HG02798 (cell line): ENCODE results near the gene HOXD12.

ENCODE experiments used
- ATAC-seq: cut with Tn5 transposase; IDR thresholded peaks from one replicate; pipeline ENCODE4 v1.9.1; 2021; ENCODE audit warnings: mild to moderate bottlenecking; ENCODE audit not compliant: unreplicated experiment, poor library complexity

Gene HOXD12

DNA sequence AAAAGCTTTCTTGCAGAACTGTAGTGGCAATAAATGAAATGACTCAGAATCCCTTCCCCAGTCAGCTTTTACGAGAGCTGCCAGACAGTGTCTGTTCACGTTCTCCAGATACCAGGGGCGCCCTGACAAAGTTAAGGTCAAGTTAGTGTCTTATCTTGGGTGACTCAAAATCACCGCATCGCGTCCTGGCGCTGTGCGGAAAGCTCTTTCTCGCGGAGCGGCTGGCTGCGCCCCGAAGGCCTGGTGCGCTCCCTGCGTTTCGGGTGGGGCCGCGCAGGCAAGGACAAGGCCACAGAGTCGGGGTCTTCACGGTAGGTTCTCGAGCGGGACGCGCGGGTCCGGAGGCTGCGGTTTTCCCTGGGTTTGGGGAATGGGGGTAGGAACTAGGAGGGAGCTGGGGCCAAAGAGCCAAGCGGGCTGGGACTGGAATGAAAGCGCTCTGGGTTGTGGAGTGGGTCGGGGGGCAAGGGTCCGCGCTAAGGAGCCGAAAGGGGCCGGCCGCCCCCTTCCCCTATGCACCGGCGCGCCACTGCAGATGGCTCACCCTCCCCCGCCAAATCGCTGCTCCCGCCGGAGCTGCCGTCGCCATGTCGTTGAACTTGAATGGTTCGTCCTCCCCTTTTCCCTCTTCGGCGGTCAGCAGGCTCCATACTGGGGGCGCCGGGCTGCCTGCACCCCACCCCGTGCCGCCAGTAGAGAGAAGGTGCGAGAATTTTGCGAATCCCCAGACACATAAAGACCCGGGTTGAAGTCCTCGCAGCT, 4.9 kb downstream of the HOXD12 start:
- no peak for ATAC-seq

DNA sequence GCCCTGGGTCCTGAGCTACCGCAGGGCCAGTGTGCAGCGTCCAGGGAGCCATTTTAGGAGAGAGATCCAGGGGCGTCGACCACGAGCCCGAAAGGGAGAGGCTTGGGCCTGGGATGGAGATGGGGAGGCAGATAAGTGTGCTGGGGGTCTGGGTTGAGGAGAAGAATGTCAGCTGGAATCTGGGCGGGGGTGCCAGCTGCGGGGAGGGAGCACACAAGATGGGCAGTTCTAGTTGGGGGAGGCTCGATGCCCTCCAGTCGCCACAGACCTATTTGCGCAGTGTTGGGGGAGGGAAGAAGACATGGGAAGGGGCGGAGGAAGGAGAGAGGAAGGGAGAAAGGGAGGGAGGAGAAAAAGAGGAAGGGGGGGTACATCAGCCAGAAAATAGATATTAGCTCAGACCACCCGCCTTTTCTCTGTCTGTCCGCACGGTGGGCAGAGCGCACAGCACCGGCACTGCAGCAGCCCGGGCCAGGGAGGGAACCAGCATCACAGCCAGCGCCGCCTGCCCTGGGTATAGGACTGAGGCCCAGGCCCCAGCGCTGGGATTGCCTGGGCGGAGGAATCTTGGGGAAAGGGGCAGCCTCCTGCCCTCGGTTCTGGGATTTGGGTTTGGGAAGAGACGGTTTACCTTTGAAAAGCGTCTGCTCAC, 5.6 kb downstream of the HOXD12 start:
- no peak for ATAC-seq

DNA sequence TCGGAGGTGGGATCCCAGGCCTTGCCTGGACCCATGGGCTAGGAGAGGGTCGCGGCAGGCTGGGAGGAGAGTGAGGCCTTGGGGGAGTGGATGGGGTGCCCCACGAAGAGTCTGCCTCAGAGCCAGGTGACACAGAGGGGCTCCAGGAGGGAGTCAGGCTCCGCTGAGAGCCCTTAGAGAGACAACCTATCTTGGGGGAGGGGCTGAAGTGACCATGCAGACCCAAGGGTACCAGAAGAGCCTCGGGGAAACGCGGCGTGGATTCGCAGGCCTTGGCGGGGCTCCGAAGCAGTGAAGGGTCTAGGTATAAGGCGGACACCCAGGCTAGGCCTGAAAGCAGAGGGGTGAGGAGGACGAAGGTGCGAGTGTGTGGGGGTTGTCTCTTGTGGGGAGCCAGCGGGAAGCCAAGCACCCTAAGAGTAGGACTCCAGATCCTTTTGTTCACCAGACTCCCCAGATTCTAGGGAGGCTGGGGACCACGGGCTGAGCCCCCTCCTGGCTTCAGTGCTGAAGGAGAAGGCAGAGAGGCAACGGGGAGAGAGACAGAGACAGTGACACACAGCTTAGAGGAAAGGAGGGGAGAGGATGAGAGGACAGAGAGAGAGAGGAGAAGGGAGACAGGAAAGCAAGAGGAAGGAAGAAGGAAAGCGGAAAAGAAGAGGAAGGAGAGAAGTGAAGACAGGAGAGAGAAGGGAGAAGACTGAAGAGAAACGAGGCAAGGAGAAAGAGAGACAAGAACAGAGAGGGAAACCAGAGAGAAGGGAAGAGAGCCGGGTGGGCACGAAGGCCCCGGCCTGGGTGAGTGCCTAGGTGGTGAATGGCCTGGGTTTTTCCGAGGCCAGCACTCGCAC, 6.4 kb downstream of the HOXD12 start:
- ATAC-seq, result no peak

DNA sequence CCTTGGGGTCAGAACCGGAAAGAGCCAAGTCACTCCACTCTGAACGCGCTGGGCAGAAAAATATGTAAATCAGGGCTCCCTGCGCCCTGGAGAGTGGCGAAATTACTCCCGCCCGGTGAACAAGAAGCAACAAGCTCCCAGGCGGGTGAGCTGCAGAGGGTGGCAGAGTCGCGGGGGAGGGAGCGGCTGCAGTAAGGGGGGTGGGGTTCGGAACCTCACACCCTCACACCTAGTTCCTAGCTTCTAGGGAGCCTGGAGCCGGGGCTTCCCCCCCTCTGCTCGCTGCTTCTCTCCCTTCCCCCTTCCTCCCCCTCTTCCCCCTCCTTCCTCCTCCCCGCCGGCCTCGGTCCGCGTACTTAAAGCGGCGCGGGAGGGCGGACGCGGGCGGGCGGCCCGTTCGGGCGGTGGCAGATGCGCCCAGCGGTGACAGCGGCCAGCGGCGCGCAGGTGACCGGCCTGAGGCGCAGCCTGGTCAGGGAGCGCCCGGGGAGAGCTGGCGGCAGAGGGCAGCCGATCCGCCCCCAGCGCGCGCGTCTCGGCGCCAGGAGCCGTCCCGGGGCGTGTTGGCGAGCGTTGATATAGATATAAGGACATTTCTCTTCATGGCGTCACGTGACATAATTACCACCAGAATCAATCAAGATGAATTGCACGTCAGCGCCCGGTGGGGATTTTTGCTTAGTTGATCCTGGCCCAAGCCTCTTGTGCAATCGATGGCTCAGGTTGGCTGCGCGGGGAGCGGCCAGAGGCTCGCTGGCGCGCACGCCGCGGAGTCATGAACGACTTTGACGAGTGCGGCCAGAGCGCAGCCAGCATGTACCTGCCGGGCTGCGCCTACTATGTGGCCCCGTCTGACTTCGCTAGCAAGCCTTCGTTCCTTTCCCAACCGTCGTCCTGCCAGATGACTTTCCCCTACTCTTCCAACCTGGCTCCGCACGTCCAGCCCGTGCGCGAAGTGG, 7.3 kb downstream of the HOXD12 start, which contains the start of gene HOXD11:
TSS of gene HOXD11 (plus strand) at position 700 of the 959 bp plus-strand sequence. CDS start at position 776, 76 bp downstream.
- ATAC-seq, result no peak

DNA sequence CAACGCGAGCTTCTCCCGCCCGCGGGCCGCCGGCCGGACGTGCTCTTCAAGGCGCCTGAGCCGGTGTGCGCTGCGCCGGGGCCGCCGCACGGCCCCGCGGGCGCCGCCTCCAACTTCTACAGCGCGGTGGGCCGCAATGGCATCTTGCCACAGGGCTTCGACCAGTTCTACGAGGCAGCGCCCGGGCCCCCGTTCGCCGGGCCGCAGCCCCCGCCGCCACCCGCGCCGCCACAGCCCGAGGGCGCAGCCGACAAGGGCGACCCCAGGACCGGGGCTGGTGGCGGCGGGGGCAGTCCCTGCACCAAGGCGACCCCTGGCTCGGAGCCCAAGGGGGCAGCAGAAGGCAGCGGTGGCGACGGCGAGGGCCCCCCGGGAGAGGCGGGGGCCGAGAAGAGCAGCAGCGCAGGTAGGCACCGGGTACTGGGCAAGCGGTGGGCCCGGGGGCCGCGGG, 8.2 kb downstream of the HOXD12 start:
- ATAC-seq, result no peak

DNA sequence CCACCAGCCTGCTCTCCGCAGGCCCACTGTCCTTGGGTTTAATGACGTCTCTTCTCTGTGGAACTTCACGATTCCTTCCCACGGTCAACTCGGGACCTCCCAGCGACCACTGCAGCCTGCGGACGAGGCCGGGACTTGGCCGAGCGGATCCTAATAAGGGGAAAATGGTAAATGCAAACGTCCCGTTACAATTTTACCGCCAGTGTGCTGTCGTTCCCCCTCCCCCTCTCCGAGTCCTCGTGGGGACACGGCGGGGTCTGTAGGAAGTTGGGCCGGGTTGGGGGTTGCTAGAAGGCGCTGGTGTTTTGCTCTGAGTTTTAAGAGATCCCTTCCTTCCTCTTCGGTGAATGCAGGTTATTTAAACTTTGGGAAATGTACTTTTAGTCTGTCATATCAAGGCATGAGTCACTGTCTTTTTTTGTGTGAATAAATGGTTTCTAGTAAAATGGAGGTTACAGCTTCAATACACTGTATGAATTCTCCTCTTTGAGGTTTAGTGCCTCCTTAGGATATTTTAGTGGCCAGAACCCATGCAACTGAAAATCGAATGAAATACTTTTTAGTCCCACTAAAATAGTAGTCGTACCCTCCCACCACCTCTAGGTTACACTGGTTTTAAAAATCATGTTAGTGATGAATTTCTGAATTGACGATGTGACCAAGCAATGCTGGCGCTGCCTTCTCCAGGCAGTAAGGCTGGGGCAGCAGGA, 9.8 kb downstream of the HOXD12 start:
- ATAC-seq, result no peak

DNA sequence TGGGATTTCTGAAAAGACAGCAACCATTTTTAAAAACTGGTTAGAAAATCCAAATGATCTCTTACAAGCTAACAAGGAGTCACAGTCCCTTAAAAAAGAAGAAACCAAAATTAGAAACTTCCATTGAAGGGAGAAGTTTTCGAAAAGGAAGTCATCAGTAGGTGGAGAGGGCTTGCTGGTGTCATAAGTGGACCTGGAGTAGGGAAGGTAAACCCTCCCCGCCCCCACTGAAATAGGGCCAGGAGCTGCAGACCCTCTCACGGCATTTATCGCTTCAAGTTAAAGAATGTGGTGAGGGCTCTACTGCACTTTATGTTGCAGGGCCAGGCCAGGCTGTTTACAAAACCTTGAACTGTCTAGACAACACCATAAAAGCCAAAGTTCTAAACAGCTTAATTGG, 10.4 kb downstream of the HOXD12 start:
- no peak for ATAC-seq

DNA sequence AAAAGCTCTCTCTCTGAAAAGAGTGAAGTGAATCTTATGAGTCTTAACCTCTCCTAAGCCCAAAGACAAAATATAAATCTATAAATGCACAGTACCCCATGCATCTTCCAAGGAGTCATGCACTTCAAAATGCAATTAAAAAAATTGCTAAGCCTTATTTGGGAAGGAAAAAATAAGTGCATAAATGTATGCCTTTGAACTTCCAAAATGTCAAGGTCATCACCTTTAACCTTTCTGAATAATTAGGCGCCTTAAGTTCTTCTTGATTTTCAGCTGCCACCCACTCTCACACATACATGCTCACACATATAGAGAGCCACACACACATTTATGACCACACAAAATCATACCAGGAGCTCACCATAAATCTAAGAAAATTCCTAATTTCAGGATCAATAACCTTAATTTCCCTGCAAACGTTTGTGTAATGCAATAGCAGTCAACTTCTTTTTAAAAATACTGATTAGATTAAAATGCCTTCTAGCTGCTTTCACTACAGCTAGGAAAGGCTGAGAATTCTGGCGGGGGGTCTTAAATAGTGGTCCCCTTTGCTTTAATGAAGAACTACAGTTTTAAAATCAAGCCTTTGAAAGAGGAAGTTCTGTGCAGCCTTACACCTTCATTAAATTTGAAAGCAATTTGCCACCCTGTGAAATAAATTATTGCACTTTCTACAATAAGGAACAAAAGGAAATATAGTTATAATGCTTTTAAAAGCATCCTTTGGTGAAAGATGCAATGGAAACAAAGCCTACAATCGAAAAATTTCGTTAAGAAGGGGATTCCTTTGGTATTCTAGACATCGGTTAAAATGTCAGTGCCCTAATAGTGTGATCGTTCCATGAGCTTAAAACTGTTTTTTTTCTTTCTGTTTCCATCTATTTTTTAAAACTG, 11.1 kb downstream of the HOXD12 start:
- ATAC-seq, result no peak

DNA sequence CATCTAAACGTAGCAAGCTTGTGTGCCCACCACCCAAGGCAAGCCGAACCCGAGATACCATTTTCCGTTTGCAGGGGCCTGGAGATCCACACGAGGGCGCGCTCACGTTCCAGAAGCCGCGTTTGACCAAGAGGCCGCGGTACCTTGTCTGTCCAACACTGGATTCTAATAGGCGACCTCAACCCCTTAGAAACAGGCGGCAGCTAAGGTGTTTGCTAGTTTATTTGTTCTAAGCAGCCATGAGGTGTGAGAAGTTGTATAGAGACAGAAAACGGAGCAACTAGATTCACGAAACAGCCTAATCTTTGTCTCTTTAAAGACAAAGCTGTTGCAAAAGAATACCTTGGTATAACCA, 11.7 kb downstream of the HOXD12 start:
- ATAC-seq, result no peak

DNA sequence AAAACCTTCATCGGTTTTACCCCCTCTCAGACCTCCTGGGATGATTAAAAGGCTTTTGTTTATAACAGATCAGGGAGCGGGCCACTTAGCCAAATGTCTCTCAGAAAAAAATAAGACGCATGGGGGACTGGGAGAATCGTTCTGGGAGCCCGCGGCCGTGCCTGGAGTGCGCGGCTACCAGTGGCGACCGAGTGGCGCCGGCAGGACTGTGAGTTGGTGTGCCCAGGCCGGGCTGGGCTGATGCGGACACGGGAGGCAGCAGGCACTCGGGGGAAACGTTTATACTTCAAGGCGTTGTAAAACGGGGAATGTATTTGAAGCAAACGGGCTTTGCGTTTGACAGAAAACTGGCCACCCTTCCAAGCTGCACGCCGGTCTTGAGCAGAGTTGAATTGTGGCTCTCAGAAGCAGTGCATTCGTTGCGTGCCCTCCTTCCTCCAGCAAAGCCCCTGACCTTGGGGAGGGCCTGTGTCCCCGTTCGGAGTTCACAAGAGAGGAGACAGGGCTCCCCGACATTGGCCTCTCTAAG, 12.3 kb downstream of the HOXD12 start:
- no peak for ATAC-seq

DNA sequence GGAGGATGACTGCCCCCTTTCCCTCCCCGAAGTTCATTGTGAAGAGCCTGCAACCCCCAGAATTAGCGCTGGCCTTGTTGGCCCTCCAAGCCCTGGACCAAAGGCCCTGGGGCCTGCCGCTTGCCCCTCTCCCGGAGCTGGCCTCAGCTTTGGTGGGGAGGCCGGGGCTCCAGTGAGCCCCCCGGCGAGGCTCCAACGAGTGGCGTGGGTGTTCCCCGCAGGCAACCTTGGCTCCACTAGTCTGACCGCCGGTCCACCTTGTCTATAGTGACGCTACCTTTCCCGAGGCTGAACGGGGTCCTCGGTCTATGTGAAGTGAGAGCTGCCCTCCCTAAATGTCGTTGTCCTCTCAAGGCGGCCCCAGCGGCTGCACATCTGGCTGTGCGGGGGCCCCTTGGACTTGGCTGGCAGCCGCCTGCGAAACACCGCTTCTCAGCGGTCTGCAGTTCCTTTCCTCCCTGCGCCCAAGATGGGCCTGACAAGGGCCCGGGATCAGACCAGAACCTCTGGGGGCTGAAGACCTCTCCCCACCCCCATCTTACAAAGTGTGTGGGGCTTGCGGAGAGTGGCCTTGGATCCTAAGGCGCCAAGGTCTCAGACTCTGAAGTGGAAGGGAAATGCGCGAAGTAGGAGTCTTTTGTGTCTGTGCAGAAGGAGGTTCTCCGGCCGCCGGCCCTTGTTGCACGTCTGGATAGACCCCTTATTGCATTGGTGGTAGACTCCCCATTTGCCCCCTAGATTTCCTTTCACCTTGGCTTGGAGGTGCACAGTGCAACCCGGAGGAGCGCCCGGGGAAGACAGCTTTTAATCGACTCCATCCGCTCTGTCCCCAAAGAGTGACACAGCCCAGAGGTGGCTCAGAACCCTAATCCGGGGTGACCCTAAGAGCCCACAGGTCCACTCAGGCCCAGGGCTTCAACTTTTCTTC, 13.0 kb downstream of the HOXD12 start:
- no peak for ATAC-seq

DNA sequence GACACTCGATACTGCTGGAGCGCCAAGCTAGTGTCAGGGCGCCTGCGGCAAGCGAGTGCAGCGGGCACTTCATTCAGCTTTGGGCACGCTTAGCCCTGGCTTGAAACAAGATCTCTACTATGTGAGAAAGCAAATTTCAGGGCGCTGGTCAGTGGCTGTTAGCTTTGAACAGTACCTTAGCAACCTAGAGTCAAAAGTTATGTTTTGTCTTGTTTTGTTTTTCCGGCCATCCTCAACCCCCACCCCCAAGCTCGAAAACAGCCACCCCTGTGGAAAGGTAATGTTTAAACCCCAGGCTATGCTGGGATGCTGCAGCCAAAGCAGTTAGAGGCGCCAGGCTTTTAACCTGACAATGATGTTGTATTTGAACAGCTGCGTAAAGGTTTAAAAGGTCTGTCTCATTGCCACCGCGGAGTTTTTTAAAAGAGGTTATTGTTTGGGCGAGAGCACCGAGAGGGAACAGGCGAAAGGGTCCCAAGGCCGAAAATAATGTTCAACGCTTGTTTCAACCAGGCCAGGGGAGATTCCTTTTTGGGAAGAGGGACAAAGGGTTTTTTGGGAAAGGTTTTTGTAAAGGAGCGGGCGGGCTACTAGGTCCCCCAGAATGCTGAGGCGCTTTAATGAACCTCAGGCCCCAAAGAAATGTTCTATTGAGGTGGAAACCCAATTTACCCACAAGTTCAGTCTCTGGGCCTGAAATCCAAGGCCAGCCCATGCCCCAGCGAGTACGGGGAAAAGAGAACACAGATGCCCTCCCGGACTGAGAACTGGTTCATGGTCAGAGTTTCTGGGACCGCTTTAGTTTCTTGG, 14.7 kb downstream of the HOXD12 start:
- ATAC-seq, result no peak

DNA sequence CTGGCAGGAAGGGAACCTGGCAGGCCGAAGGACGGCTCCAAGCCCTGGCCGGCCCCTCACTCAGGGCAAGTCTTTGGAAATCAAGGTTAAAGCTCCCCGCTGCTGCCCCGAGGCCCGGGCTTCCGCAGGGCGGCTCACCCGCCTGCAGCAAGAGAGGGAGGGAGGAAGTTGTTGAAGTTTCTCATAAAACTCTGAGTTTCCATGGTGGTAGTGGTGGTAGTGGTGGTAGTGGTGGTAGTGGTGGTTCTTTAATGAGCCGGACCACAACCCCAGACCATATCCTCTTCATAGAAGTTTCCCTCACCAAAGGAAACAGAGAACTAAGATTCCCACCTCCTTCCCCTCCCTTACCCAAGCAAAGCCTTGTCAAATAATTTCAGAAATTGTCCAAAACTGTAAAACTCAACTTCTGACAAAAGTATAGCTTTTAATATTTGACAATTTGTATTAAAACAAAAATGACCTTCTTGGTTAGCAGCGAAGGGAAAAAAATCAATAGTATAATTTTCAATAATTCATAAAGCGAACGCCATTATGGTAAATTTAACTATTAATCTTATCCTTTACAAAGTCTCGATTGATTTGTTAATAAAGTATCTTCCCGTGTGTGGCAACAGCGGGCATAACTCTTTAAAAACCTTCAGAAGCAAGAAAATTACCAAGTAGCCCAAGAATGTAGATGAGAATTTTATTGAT, 15.5 kb downstream of the HOXD12 start:
- no peak for ATAC-seq

DNA sequence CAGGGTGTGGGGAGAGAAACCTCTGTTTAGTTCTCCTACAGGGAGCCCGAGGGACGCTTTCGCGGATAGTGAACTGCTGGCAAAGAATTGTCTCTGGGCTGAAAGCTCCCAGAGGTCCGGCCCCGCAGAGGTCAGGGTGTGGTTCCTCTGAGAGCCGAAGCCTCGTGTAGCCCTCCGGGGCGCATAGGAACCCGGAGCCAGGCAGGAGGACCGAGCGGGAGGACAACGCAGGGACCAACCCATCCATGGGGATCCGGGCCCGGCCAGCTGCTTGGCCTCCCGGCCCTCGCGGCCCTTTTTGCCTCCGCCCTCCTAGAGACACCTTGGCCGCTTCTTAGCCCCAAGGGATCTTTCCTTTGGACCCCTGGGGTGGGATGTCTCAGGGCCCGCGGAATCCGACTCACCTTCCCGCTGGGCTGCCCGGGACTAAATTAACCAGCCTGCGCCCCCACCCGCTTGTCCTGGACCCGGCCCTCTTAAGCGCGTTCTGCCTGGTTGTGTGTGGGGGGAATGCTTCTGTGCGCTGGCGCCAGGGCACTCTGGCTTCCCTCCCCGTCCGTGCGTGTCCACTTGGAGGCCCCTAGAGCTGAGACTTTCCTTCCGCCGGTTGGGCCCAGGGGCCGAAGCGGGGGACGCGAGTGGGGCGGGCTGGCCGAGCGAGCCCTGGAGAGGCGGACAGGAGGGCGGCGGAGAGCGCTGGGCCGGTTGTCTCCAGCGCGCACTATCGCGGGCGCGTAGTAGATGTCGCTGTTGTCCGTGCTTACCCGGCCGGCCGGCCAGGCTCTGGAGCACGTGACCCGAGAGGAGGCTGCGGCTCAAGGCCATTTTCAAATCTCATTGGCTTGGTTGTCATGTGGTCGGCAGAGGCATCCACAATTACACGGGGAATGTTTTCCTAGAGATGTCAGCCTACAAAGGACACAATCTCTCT, 16.6 kb downstream of the HOXD12 start, which contains the start of gene HOXD10:
TSS of gene HOXD10 (plus strand) at position 896 of the 931 bp plus-strand sequence. CDS start 56 bp downstream, outside the sequence.
- ATAC-seq, result no peak
